ENCODE results near the gene ELMO2.

Gene ELMO2

GRCh38 chr20:46402331-46402811, 4.0 kb downstream of the ELMO2 start:
- H3K27me3 ChIP-seq (ENCODE audit: insufficient read depth, low read depth, severe bottlenecking) = no peaks in the 10 kb centered on the region
- H3K36me3 ChIP-seq = peaks cover 23% of the 10 kb centered on the region
- no peak for DNase-seq
- H3K4me3 ChIP-seq (ENCODE audit: low read depth, low read length) = no peak overlapping the region
- H3K27ac ChIP-seq = peak overlapping the region; percentile 71; the same call in 1 of the 2 replicates
- TF ChIP-seq CTCF (IDR thresholded peaks at IDR 0.05; ENCODE audit: low read depth, low read length) = no peak
- no peaks in the 10 kb centered on the region for H3K9me3 ChIP-seq (ENCODE audit: severe bottlenecking)

GRCh38 chr20:46401478-46401860, 4.9 kb downstream of the ELMO2 start:
- H3K27me3 ChIP-seq (ENCODE audit: insufficient read depth, low read depth, severe bottlenecking) = no peaks in the 10 kb centered on the region
- no peak overlapping the region for H3K4me3 ChIP-seq (ENCODE audit: low read depth, low read length)
- peak overlapping the region; percentile 71 for H3K27ac ChIP-seq
- peak; percentile 68 for DNase-seq
- TF ChIP-seq CTCF (IDR thresholded peaks at IDR 0.05; ENCODE audit: low read depth, low read length) = no peak
- no peaks in the 10 kb centered on the region for H3K9me3 ChIP-seq (ENCODE audit: severe bottlenecking)
- H3K36me3 ChIP-seq = peaks cover 30% of the 10 kb centered on the region

GRCh38 chr20:46400828-46401477, 5.5 kb downstream of the ELMO2 start:
- DNase-seq = peak; percentile 20
- no peaks in the 10 kb centered on the region for H3K27me3 ChIP-seq (ENCODE audit: insufficient read depth, low read depth, severe bottlenecking)
- no peak for TF ChIP-seq CTCF (IDR thresholded peaks at IDR 0.05; ENCODE audit: low read depth, low read length)
- H3K9me3 ChIP-seq (ENCODE audit: severe bottlenecking) = no peaks in the 10 kb centered on the region
- peak overlapping the region; percentile 71 for H3K27ac ChIP-seq
- peak overlapping the region; percentile 21 for H3K4me3 ChIP-seq (ENCODE audit: low read depth, low read length)
- peaks cover 32% of the 10 kb centered on the region for H3K36me3 ChIP-seq

DNA sequence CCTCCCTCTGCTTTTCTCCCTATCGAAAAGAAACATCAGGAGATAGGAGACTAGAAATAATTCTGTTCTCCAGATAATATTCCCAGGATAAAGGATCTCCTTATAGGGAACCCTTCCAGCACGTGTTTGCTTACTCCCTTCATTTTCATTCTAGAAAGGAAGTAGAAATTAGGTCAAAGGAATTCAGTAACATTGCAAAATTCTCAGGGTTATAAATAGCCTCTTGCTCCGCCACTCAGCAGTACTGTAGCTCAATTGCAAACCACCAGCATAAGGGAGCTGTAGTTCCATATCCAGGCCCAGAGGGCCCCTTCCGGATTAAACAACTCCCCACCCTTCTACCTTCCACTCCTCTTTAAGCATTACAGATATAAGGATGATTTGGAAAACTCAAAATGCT, 6.2 kb downstream of the ELMO2 start:
- no peaks in the 10 kb centered on the region for H3K27me3 ChIP-seq (ENCODE audit: insufficient read depth, low read depth, severe bottlenecking)
- H3K4me3 ChIP-seq (ENCODE audit: low read depth, low read length) = no peak overlapping the region
- no peak for DNase-seq
- peak overlapping the region; percentile 71 for H3K27ac ChIP-seq
- no peak for TF ChIP-seq CTCF (IDR thresholded peaks at IDR 0.05; ENCODE audit: low read depth, low read length)
- no peaks in the 10 kb centered on the region for H3K9me3 ChIP-seq (ENCODE audit: severe bottlenecking)
- H3K36me3 ChIP-seq = peaks cover 34% of the 10 kb centered on the region

DNA sequence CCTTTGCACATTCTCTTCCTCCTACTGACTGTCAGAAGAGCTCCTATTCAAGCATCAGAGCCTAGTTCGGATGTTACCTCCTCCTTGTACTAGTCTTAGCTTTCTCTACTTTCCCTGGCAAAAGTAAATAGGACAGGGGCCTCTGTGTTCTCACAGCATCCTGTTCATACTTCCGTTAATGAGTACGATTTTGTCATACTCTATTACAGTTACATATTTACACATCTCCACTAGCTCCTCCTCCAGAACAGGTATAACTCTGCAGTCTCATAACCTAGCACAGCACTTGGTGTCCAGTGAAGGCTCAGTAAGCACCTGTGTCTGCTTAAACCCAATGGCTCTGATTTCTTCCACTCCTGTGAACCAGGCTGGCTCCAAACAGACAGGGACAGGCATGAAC, 7.0 kb downstream of the ELMO2 start:
- DNase-seq = no peak
- H3K27ac ChIP-seq = peak overlapping the region; percentile 71; the same call in 1 of the 2 replicates
- no peaks in the 10 kb centered on the region for H3K27me3 ChIP-seq (ENCODE audit: insufficient read depth, low read depth, severe bottlenecking)
- peaks cover 37% of the 10 kb centered on the region for H3K36me3 ChIP-seq
- no peak overlapping the region for H3K4me3 ChIP-seq (ENCODE audit: low read depth, low read length)
- no peak for TF ChIP-seq CTCF (IDR thresholded peaks at IDR 0.05; ENCODE audit: low read depth, low read length)
- H3K9me3 ChIP-seq (ENCODE audit: severe bottlenecking) = no peaks in the 10 kb centered on the region

DNA sequence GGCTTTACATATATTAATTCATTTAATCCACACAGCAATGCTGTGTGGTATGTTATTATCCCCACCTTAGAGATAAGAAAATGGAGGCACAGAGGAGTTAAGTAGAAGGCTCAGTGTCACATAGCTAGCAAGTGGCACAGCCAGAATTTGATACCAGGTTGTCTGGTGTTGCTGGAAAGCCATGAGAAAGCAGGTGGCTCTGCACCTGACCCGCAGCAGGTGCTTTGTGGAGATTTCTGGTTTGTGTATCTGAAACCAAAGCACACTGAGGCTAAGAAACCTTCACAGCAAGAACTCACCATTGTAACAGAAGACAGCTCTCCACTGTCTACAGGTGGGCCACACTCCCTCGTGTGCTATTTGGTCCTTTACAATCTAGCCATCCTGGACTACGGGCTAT, 7.5 kb downstream of the ELMO2 start:
- Histone ChIP-seq H3K36me3 (peaks cover 41% of the 10 kb centered on the region), H3K9me3 (ENCODE audit: severe bottlenecking) (no peaks in the 10 kb centered on the region), H3K27me3 (ENCODE audit: insufficient read depth, low read depth, severe bottlenecking) (no peaks in the 10 kb centered on the region), H3K27ac (no peak overlapping the region), H3K4me3 (ENCODE audit: low read depth, low read length) (no peak overlapping the region)
- DNase-seq = no peak
- no peak for TF ChIP-seq CTCF (IDR thresholded peaks at IDR 0.05; ENCODE audit: low read depth, low read length)

All from WERI-Rb-1 (cell line).